ENCODE measurements around the gene MAPK11. TPM values are rescaled to one million over a fixed set of nuclear protein-coding genes. Genes with fewer than 3 reads are reported as not detected.

Gene MAPK11
- total RNA-seq, 1 donor from 2014 or later: 11.3 TPM

- ATAC-seq (ENCODE audit: low read depth): no peak
- POLR2A ChIA-PET: no interaction called here
- no peak overlapping the region for H3K27ac Mint-ChIP-seq
- peaks cover 4% of the 10 kb centered on the region for H3K36me3 Mint-ChIP-seq (ENCODE audit: low read depth)
- CTCF ChIA-PET: no interaction called here
- no peaks in the 10 kb centered on the region for H3K9me3 Mint-ChIP-seq
- no peak overlapping the region for H3K4me3 Mint-ChIP-seq
- no peaks in the 10 kb centered on the region for H3K4me1 Mint-ChIP-seq
- H3K27me3 Mint-ChIP-seq: no peaks in the 10 kb centered on the region
- no peak for DNase-seq
- TF ChIP-seq CTCF (IDR thresholded peaks at IDR 0.05): no peak
- intact Hi-C loops (cut with micrococcal nuclease): no loop called here
Measured at GRCh38 chr22:50284479-50284878, 14.3 kb upstream of the MAPK11 start.

- no peak overlapping the region for H3K27ac Mint-ChIP-seq
- no peak for TF ChIP-seq CTCF (IDR thresholded peaks at IDR 0.05)
- H3K4me1 Mint-ChIP-seq: no peaks in the 10 kb centered on the region
Measured at GRCh38 chr22:50283821-50284220, 13.6 kb upstream of the MAPK11 start.

DNA sequence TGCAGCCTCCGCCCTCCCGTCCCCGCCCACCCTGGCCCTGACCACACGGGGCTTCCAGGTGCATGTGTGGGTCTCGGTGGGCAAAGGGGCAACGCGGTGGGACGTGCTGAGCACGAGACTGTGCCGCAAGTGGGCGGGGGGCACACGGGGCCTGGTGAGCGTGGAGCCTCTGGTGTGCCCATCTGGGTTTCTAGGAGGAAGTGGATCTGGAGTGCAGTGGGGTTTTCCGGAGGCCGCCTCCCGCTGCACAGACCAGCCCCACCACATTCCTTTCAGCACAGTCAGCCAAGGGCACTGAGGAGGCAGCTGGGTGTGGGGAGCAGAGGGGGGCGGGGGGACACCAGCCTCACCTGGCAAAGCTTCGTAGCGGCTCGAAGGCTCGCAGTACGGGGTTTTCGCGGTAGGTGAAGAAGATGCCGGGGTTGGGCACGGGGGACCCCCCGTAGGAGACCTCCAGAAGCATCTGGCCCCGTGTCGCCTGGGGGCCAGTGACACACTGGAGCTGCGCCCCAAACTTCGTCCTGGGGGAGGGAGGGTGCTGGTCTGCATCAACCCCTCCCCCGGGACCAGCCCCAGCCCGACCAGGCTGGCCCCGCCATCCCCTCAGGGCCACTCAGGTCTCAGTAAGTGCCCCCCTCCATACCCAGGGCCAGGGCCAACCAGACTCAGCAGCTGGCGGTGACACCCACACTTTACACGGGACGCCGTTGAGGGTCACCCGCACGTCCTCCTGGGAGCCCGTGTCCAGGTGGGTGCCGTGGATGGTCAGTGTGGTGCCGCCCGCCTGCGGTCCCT lies 12.4 kb upstream of the MAPK11 start:
- ATAC-seq (ENCODE audit: low read depth) (no peak), DNase-seq (no peak)
- H3K36me3 Mint-ChIP-seq (ENCODE audit: low read depth): peaks cover 4% of the 10 kb centered on the region
- ChIA-PET CTCF (no interaction called here), POLR2A (no interaction called here)
- no peak for TF ChIP-seq CTCF (IDR thresholded peaks at IDR 0.05)
- intact Hi-C loops (cut with micrococcal nuclease): no loop called here
- H3K27ac Mint-ChIP-seq: no peak overlapping the region
- no peaks in the 10 kb centered on the region for H3K27me3 Mint-ChIP-seq
- no peak overlapping the region for H3K4me3 Mint-ChIP-seq
- H3K4me1 Mint-ChIP-seq: no peaks in the 10 kb centered on the region
- H3K9me3 Mint-ChIP-seq: no peaks in the 10 kb centered on the region

More at GRCh38 chr22:50283821-50284220, 13.6 kb upstream of the MAPK11 start:
- H3K4me3 Mint-ChIP-seq: no peak overlapping the region
- ATAC-seq (ENCODE audit: low read depth) (no peak), DNase-seq (no peak)
- H3K27me3 Mint-ChIP-seq: no peaks in the 10 kb centered on the region
- H3K36me3 Mint-ChIP-seq (ENCODE audit: low read depth): peaks cover 4% of the 10 kb centered on the region
- ChIA-PET POLR2A (no interaction called here), CTCF (no interaction called here)
- no peaks in the 10 kb centered on the region for H3K9me3 Mint-ChIP-seq
- intact Hi-C loops (cut with micrococcal nuclease): no loop called here

- CTCF ChIA-PET: no interaction called here
- Mint-ChIP-seq H3K27ac (no peak overlapping the region), H3K9me3 (no peaks in the 10 kb centered on the region), H3K4me1 (no peaks in the 10 kb centered on the region), H3K4me3 (no peak overlapping the region), H3K36me3 (ENCODE audit: low read depth) (peaks cover 4% of the 10 kb centered on the region), H3K27me3 (no peaks in the 10 kb centered on the region)
- TF ChIP-seq CTCF (IDR thresholded peaks at IDR 0.05): no peak
- POLR2A ChIA-PET: no interaction called here
- intact Hi-C loops (cut with micrococcal nuclease): no loop called here
- DNase-seq (no peak), ATAC-seq (ENCODE audit: low read depth) (no peak)
Measured at GRCh38 chr22:50281957-50282356, 11.8 kb upstream of the MAPK11 start.

- ATAC-seq (ENCODE audit: low read depth) (no peak), DNase-seq (no peak)
- no peak for TF ChIP-seq CTCF (IDR thresholded peaks at IDR 0.05)
- Mint-ChIP-seq H3K36me3 (ENCODE audit: low read depth) (peaks cover 4% of the 10 kb centered on the region), H3K27ac (no peak overlapping the region), H3K4me1 (no peaks in the 10 kb centered on the region), H3K9me3 (no peaks in the 10 kb centered on the region), H3K27me3 (no peaks in the 10 kb centered on the region), H3K4me3 (no peak overlapping the region)
- ChIA-PET POLR2A (no interaction called here), CTCF (no interaction called here)
- intact Hi-C loops (cut with micrococcal nuclease): no loop called here
Measured at GRCh38 chr22:50281384-50281760, 11.2 kb upstream of the MAPK11 start.

All from activated B cell treated with CpG ODN at 0.5 μM for 24 hours (primary cell).